ENCODE measurements around the gene DOCK4. TPM values are rescaled to one million over a fixed set of nuclear protein-coding genes. Genes with fewer than 3 reads are reported as not detected.

The DOCK4 gene
- total RNA-seq, 1 experiment from 2014 or later, result 20.4 TPM

- TF ChIP-seq, protein P1, sequence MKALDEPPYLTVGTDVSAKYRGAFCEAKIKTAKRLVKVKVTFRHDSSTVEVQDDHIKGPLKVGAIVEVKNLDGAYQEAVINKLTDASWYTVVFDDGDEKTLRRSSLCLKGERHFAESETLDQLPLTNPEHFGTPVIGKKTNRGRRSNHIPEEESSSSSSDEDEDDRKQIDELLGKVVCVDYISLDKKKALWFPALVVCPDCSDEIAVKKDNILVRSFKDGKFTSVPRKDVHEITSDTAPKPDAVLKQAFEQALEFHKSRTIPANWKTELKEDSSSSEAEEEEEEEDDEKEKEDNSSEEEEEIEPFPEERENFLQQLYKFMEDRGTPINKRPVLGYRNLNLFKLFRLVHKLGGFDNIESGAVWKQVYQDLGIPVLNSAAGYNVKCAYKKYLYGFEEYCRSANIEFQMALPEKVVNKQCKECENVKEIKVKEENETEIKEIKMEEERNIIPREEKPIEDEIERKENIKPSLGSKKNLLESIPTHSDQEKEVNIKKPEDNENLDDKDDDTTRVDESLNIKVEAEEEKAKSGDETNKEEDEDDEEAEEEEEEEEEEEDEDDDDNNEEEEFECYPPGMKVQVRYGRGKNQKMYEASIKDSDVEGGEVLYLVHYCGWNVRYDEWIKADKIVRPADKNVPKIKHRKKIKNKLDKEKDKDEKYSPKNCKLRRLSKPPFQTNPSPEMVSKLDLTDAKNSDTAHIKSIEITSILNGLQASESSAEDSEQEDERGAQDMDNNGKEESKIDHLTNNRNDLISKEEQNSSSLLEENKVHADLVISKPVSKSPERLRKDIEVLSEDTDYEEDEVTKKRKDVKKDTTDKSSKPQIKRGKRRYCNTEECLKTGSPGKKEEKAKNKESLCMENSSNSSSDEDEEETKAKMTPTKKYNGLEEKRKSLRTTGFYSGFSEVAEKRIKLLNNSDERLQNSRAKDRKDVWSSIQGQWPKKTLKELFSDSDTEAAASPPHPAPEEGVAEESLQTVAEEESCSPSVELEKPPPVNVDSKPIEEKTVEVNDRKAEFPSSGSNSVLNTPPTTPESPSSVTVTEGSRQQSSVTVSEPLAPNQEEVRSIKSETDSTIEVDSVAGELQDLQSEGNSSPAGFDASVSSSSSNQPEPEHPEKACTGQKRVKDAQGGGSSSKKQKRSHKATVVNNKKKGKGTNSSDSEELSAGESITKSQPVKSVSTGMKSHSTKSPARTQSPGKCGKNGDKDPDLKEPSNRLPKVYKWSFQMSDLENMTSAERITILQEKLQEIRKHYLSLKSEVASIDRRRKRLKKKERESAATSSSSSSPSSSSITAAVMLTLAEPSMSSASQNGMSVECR (CRISPR knock-in tag; IDR thresholded peaks at IDR 0.05; ENCODE audit: borderline replicate concordance), result no peak
- TF ChIP-seq JAZF1 (CRISPR knock-in tag; IDR thresholded peaks at IDR 0.05), result no peak
- TF ChIP-seq, protein P2, sequence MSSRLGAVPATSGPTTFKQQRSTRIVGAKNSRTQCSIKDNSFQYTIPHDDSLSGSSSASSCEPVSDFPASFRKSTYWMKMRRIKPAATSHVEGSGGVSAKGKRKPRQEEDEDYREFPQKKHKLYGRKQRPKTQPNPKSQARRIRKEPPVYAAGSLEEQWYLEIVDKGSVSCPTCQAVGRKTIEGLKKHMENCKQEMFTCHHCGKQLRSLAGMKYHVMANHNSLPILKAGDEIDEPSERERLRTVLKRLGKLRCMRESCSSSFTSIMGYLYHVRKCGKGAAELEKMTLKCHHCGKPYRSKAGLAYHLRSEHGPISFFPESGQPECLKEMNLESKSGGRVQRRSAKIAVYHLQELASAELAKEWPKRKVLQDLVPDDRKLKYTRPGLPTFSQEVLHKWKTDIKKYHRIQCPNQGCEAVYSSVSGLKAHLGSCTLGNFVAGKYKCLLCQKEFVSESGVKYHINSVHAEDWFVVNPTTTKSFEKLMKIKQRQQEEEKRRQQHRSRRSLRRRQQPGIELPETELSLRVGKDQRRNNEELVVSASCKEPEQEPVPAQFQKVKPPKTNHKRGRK (CRISPR knock-in tag; IDR thresholded peaks at IDR 0.05; ENCODE audit: borderline replicate concordance), result no peak
- TF ChIP-seq, protein P3, sequence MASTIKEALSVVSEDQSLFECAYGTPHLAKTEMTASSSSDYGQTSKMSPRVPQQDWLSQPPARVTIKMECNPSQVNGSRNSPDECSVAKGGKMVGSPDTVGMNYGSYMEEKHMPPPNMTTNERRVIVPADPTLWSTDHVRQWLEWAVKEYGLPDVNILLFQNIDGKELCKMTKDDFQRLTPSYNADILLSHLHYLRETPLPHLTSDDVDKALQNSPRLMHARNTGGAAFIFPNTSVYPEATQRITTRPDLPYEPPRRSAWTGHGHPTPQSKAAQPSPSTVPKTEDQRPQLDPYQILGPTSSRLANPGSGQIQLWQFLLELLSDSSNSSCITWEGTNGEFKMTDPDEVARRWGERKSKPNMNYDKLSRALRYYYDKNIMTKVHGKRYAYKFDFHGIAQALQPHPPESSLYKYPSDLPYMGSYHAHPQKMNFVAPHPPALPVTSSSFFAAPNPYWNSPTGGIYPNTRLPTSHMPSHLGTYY (CRISPR knock-in tag; IDR thresholded peaks at IDR 0.05), result no peak
- TF ChIP-seq, protein P4, sequence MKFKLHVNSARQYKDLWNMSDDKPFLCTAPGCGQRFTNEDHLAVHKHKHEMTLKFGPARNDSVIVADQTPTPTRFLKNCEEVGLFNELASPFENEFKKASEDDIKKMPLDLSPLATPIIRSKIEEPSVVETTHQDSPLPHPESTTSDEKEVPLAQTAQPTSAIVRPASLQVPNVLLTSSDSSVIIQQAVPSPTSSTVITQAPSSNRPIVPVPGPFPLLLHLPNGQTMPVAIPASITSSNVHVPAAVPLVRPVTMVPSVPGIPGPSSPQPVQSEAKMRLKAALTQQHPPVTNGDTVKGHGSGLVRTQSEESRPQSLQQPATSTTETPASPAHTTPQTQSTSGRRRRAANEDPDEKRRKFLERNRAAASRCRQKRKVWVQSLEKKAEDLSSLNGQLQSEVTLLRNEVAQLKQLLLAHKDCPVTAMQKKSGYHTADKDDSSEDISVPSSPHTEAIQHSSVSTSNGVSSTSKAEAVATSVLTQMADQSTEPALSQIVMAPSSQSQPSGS (CRISPR knock-in tag; IDR thresholded peaks at IDR 0.05; ENCODE audit: borderline replicate concordance, low read depth), result no peak
- TF ChIP-seq STAT6 (CRISPR knock-in tag; conservative IDR thresholded peaks at IDR 0.05; ENCODE audit: low read depth), result no peak
- TF ChIP-seq FOXP1 (CRISPR knock-in tag; IDR thresholded peaks at IDR 0.05; ENCODE audit: borderline replicate concordance), result no peak
- TF ChIP-seq, protein P5, sequence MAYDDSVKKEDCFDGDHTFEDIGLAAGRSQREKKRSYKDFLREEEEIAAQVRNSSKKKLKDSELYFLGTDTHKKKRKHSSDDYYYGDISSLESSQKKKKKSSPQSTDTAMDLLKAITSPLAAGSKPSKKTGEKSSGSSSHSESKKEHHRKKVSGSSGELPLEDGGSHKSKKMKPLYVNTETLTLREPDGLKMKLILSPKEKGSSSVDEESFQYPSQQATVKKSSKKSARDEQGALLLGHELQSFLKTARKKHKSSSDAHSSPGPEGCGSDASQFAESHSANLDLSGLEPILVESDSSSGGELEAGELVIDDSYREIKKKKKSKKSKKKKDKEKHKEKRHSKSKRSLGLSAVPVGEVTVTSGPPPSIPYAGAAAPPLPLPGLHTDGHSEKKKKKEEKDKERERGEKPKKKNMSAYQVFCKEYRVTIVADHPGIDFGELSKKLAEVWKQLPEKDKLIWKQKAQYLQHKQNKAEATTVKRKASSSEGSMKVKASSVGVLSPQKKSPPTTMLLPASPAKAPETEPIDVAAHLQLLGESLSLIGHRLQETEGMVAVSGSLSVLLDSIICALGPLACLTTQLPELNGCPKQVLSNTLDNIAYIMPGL (CRISPR knock-in tag; IDR thresholded peaks at IDR 0.05), result no peak
- no peak for TF ChIP-seq SP1 (CRISPR knock-in tag; conservative IDR thresholded peaks at IDR 0.05)
- TF ChIP-seq, protein P6, sequence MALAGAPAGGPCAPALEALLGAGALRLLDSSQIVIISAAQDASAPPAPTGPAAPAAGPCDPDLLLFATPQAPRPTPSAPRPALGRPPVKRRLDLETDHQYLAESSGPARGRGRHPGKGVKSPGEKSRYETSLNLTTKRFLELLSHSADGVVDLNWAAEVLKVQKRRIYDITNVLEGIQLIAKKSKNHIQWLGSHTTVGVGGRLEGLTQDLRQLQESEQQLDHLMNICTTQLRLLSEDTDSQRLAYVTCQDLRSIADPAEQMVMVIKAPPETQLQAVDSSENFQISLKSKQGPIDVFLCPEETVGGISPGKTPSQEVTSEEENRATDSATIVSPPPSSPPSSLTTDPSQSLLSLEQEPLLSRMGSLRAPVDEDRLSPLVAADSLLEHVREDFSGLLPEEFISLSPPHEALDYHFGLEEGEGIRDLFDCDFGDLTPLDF (CRISPR knock-in tag; IDR thresholded peaks at IDR 0.05), result no peak
- TF ChIP-seq ZNF232 (CRISPR knock-in tag; IDR thresholded peaks at IDR 0.05), result no peak
- TF ChIP-seq IRF2 (CRISPR knock-in tag; IDR thresholded peaks at IDR 0.05; ENCODE audit: borderline replicate concordance, low read depth), result no peak
- TF ChIP-seq JUN (CRISPR knock-in tag; IDR thresholded peaks at IDR 0.05), result no peak
- no peak for TF ChIP-seq NR1H2 (CRISPR knock-in tag; IDR thresholded peaks at IDR 0.05)
- no peak for TF ChIP-seq NFATC4 (CRISPR knock-in tag; IDR thresholded peaks at IDR 0.05)
- TF ChIP-seq OVOL2 (CRISPR knock-in tag; IDR thresholded peaks at IDR 0.05; ENCODE audit: borderline replicate concordance), result no peak
These were observed 113.9 kb downstream of the DOCK4 start (continued) for GRCh38 chr7:112092306-112092705.
